Subcutaneous adipose tissue (tissue), 4 donors: ENCODE results near the gene PDE6A. TPM values are rescaled to one million over a fixed set of nuclear protein-coding genes. Genes with fewer than 3 reads are reported as not detected.

Experiments used
- CTCF ChIP-seq: fragments of 450-650 bp; IDR thresholded peaks from one replicate; pipeline ENCODE4 v1.5.1; 2016; ENCODE audit warnings: low read depth, mild to moderate bottlenecking, control low read depth, antibody characterized with exemption, moderate library complexity
- total RNA-seq, 4 donors: library from RNA; depleted of rRNA; stranded (reverse); fragments of >200 nt; gene quantifications; one replicate each; pipeline ENCODE4 v1.1.0, GENCODE V29; 2016

PDE6A gene
- total RNA-seq, 4 donors from 2014 or later: not detected

GRCh38 chr5:149887622-149888183 is 56.9 kb downstream of the PDE6A start:
- no peak for TF ChIP-seq CTCF

- no peak for TF ChIP-seq CTCF
Measured at GRCh38 chr5:149886692-149887470, 57.7 kb downstream of the PDE6A start.

- TF ChIP-seq CTCF: no peak
Measured at GRCh38 chr5:149886060-149886459, 58.5 kb downstream of the PDE6A start.

- TF ChIP-seq CTCF: no peak
Measured at GRCh38 chr5:149885513-149885912, 59.1 kb downstream of the PDE6A start.

GRCh38 chr5:149883550-149883949 is 61.0 kb downstream of the PDE6A start:
- TF ChIP-seq CTCF: no peak

- TF ChIP-seq CTCF: no peak
Measured at GRCh38 chr5:149881874-149882273, 62.7 kb downstream of the PDE6A start.

- TF ChIP-seq CTCF: no peak
Measured at GRCh38 chr5:149881069-149881622, 63.4 kb downstream of the PDE6A start.
